Natural killer cell (primary cell): ENCODE data around the gene ZNF12. TPM values are rescaled to one million over a fixed set of nuclear protein-coding genes. Genes with fewer than 3 reads are reported as not detected.

Experiments used
- ATAC-seq, 3 donors: fragments of 150-1000 bp in 2 of 3; fragments of 200-7000 bp in 1 of 3; cut with Tn5 transposase; 1 replicate in 1 of 3; 2 replicates in 2 of 3; pipeline ENCODE4 v1.10.0; 2021; ENCODE audit warnings: mild to moderate bottlenecking in 2 of 3, moderate library complexity in 2 of 3
- DNase-seq, 2 donors: peaks; one replicate each; pipeline versions ENCODE4 v3.0.0 to v3.0.0-alpha.2; 2013 to 2021; ENCODE audit warnings: mixed read lengths in 1 of 2
- H3K27ac ChIP-seq: one replicate; pipeline ENCODE4 v1.5.1; 2013; ENCODE audit warnings: mild to moderate bottlenecking, low read length
- H3K27me3 ChIP-seq: one replicate; pipeline ENCODE4 v1.6.1; 2013; ENCODE audit warnings: low read length; ENCODE audit not compliant: control insufficient read depth, insufficient read depth
- H3K36me3 ChIP-seq: one replicate; pipeline ENCODE4 v1.6.1; 2013; ENCODE audit warnings: low read length; ENCODE audit not compliant: control insufficient read depth, insufficient read depth
- H3K4me1 ChIP-seq: one replicate; pipeline ENCODE4 v1.6.1; 2013; ENCODE audit warnings: low read length; ENCODE audit not compliant: control insufficient read depth, insufficient read depth
- H3K4me3 ChIP-seq: one replicate; pipeline ENCODE4 v1.5.1; 2013; ENCODE audit warnings: low read length
- H3K9me3 ChIP-seq: one replicate; pipeline ENCODE4 v1.6.1; 2013; ENCODE audit warnings: low read length; ENCODE audit not compliant: control insufficient read depth, insufficient read depth
- H3K27ac Mint-ChIP-seq, 2 donors: one replicate each; pipeline ENCODE4 v1.8.0; 2022; ENCODE audit warnings: mild to moderate bottlenecking in 2 of 2, mixed read lengths in 2 of 2, moderate library complexity in 1 of 2
- H3K27me3 Mint-ChIP-seq, 2 donors: one replicate each; pipeline ENCODE4 v1.8.0; 2022; ENCODE audit warnings: low read depth in 2 of 2, mixed read lengths in 2 of 2
- H3K36me3 Mint-ChIP-seq: one replicate; pipeline ENCODE4 v1.8.0; 2022; ENCODE audit warnings: mixed read lengths
- H3K4me1 Mint-ChIP-seq, 2 donors: one replicate each; pipeline ENCODE4 v1.8.0; 2022; ENCODE audit warnings: mixed read lengths in 2 of 2
- H3K4me3 Mint-ChIP-seq: one replicate; pipeline ENCODE4 v1.8.0; 2022; ENCODE audit warnings: mild to moderate bottlenecking, moderate library complexity, mixed read lengths
- H3K9me3 Mint-ChIP-seq, 2 donors: one replicate each; pipeline ENCODE4 v1.8.0; 2022; ENCODE audit warnings: mixed read lengths in 2 of 2
- CTCF ChIP-seq: fragments of 200-600 bp; IDR thresholded peaks from one replicate; pipeline ENCODE4 v1.8.0; 2022; ENCODE audit warnings: antibody characterized with exemption
- WGBS: methylation state at CpG from one replicate; pipeline ENCODE4 v1.1.7; 2013; ENCODE audit warnings: missing lambda C conversion rate; ENCODE audit not compliant: insufficient coverage; 5-methylcytosine and 5-hydroxymethylcytosine counted together
- intact Hi-C: fragments of 100-400 bp; cut with micrococcal nuclease; formaldehyde crosslinking; loops from one replicate; pipeline ENCODE4 v1.14.2; 2022
- total RNA-seq, 4 donors: library from RNA; stranded (reverse); fragments of 120-200 nt in 1 of 4; gene quantifications; one replicate each; pipeline versions ENCODE4 v1.2.3 to v1.2.4, GENCODE V29; 2013 to 2022

Gene ZNF12
- total RNA-seq, 3 donors from 2014 or later (not counting 1 experiment from before 2014, with no cell fraction given), result 27.5 to 38.4 (median 28.1) TPM

- no peaks in the 10 kb centered on the region for H3K36me3 Mint-ChIP-seq
- Histone ChIP-seq H3K36me3 (peaks cover 45% of the 10 kb centered on the region), H3K4me3 (no peak overlapping the region), H3K27ac (no peak overlapping the region), H3K27me3 (no peaks in the 10 kb centered on the region), H3K9me3 (no peaks in the 10 kb centered on the region), H3K4me1 (no peaks in the 10 kb centered on the region)
- no peak overlapping the region for H3K4me3 Mint-ChIP-seq
- H3K4me1 Mint-ChIP-seq, result no peaks in the 10 kb centered on the region
- intact Hi-C loops, result no loop called here
- no peak for TF ChIP-seq CTCF
- 97% methylated on average over 14 of the region's 14 CpGs for WGBS
- no peak overlapping the region for H3K27ac Mint-ChIP-seq
- no peaks in the 10 kb centered on the region for H3K9me3 Mint-ChIP-seq
- H3K27me3 Mint-ChIP-seq, result no peaks in the 10 kb centered on the region
- ATAC-seq (no peak), DNase-seq (no peak)
Observed at GRCh38 chr7:6647541-6647940, 59.2 kb downstream of the ZNF12 start.

GRCh38 chr7:6647080-6647479, 59.7 kb downstream of the ZNF12 start:
- Mint-ChIP-seq H3K4me1 (peaks cover 0 to 3% of the 10 kb centered on the region in 2 donors), H3K27ac (no peak overlapping the region), H3K9me3 (no peaks in the 10 kb centered on the region), H3K27me3 (no peaks in the 10 kb centered on the region), H3K4me3 (no peak overlapping the region), H3K36me3 (no peaks in the 10 kb centered on the region)
- no peak overlapping the region for H3K27ac ChIP-seq
- TF ChIP-seq CTCF, result no peak
- ATAC-seq (no peak), DNase-seq (no peak)
- H3K36me3 ChIP-seq, result peaks cover 44% of the 10 kb centered on the region
- H3K4me3 ChIP-seq, result no peak overlapping the region
- no peaks in the 10 kb centered on the region for H3K9me3 ChIP-seq
- no peaks in the 10 kb centered on the region for H3K27me3 ChIP-seq
- 96% methylated on average over 8 of the region's 8 CpGs for WGBS
- intact Hi-C loops, result no loop called here
- H3K4me1 ChIP-seq, result no peaks in the 10 kb centered on the region

GRCh38 chr7:6646465-6646864, 60.3 kb downstream of the ZNF12 start:
- ATAC-seq (no peak), DNase-seq (no peak)
- Histone ChIP-seq H3K36me3 (peaks cover 47% of the 10 kb centered on the region), H3K4me3 (no peak overlapping the region), H3K9me3 (no peaks in the 10 kb centered on the region), H3K27me3 (no peaks in the 10 kb centered on the region), H3K27ac (no peak overlapping the region), H3K4me1 (no peaks in the 10 kb centered on the region)
- H3K9me3 Mint-ChIP-seq, result no peaks in the 10 kb centered on the region
- no peak for TF ChIP-seq CTCF
- no peaks in the 10 kb centered on the region for H3K27me3 Mint-ChIP-seq
- no peaks in the 10 kb centered on the region for H3K36me3 Mint-ChIP-seq
- H3K27ac Mint-ChIP-seq, result peak overlapping the region in 1 of 2 donors; percentile 49
- intact Hi-C loops, result no loop called here
- H3K4me3 Mint-ChIP-seq, result no peak overlapping the region
- WGBS, result 95% methylated on average over 8 of the region's 8 CpGs
- peaks cover 0 to 9% of the 10 kb centered on the region in 2 donors for H3K4me1 Mint-ChIP-seq

- peaks cover 6 to 17% of the 10 kb centered on the region in 2 donors for H3K4me1 Mint-ChIP-seq
- H3K9me3 ChIP-seq, result no peaks in the 10 kb centered on the region
- no peaks in the 10 kb centered on the region for H3K27me3 ChIP-seq
- H3K36me3 ChIP-seq, result peaks cover 47% of the 10 kb centered on the region
- intact Hi-C loops, result no loop called here
- H3K4me3 ChIP-seq, result no peak overlapping the region
- WGBS, result 98% methylated on average over 10 of the region's 10 CpGs
- no peaks in the 10 kb centered on the region for H3K27me3 Mint-ChIP-seq
- H3K36me3 Mint-ChIP-seq, result no peaks in the 10 kb centered on the region
- H3K27ac ChIP-seq, result no peak overlapping the region
- ATAC-seq, result no peak
- DNase-seq, result no peak
- no peak overlapping the region for H3K4me3 Mint-ChIP-seq
- H3K27ac Mint-ChIP-seq, result no peak overlapping the region
- peaks cover 8% of the 10 kb centered on the region for H3K4me1 ChIP-seq
- no peak for TF ChIP-seq CTCF
- H3K9me3 Mint-ChIP-seq, result no peaks in the 10 kb centered on the region
Observed at GRCh38 chr7:6644728-6645127, 62.0 kb downstream of the ZNF12 start.
